Right lobe of liver (tissue), 4 donors: ENCODE results near the gene DPPA3.

Source experiments
- POLR2A ChIP-seq: fragments of 450-650 bp; IDR thresholded peaks from one replicate; pipeline ENCODE4 v1.6.1; 2017; ENCODE audit warnings: antibody characterized with exemption, mild to moderate bottlenecking
- TF ChIP-seq, protein P1 (sequence below), 4 donors: fragments of 200-600 bp in 3 of 4; fragments of 450-650 bp in 1 of 4; IDR thresholded peaks; one replicate each; pipeline versions ENCODE4 v1.5.1 to v1.8.0; 2016 to 2022; ENCODE audit warnings: antibody characterized with exemption in 4 of 4, mild to moderate bottlenecking in 2 of 4
- donor health status: DM: no; HTN: no; CAD: no.
- donor health status: DM: no; HTN: no; CAD: no.
- donor health status: DM: no; HTN: yes; CAD: no.

DNA sequence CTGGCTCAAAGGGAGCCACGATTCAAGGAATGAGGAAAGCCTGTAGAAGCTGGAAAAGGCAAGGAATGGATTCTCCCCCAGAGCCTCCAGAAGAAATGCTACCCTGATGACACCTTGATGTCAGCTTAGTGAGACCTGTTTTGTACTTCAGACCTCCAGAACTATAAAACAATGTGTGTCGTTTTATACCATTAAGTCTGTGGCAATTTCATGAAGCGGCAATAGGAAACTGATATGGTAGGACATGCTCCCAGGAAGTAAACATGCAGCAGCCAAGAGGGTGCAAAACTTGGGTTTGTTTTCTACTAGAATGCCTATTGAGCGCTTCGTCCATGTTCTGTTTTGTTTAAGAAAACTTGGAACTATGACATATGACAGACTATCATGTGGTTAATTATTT, 43.1 kb upstream of the DPPA3 start:
- TF ChIP-seq, protein P1, sequence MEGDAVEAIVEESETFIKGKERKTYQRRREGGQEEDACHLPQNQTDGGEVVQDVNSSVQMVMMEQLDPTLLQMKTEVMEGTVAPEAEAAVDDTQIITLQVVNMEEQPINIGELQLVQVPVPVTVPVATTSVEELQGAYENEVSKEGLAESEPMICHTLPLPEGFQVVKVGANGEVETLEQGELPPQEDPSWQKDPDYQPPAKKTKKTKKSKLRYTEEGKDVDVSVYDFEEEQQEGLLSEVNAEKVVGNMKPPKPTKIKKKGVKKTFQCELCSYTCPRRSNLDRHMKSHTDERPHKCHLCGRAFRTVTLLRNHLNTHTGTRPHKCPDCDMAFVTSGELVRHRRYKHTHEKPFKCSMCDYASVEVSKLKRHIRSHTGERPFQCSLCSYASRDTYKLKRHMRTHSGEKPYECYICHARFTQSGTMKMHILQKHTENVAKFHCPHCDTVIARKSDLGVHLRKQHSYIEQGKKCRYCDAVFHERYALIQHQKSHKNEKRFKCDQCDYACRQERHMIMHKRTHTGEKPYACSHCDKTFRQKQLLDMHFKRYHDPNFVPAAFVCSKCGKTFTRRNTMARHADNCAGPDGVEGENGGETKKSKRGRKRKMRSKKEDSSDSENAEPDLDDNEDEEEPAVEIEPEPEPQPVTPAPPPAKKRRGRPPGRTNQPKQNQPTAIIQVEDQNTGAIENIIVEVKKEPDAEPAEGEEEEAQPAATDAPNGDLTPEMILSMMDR (IDR thresholded peaks at IDR 0.05), result no peak
- TF ChIP-seq POLR2A, result no peak
